GM23338 (cell line): Measurements from ENCODE around the gene STARD13. TPM values are rescaled to one million over a fixed set of nuclear protein-coding genes. Genes with fewer than 3 reads are reported as not detected.

Experiments used
- ATAC-seq: fragments of 200-7000 bp; cut with Tn5 transposase; 3 replicates; pipeline ENCODE4 v1.9.1; 2020
- DNase-seq: peaks from one replicate; pipeline ENCODE4 v3.0.0-alpha.2; 2015; ENCODE audit warnings: low spot score
- H2AFZ ChIP-seq: fragments of 200-600 bp; sonication (generic); 2 replicates; pipeline ENCODE4 v1.8.0; 2016; ENCODE audit warnings: antibody characterized with exemption, mild to moderate bottlenecking, moderate library complexity
- H3F3A ChIP-seq: fragments of 200-600 bp; sonication (generic); replicated peaks from 2 replicates; pipeline ENCODE4 v1.8.0; 2017; ENCODE audit warnings: antibody characterized with exemption, mixed run types, low read depth
- H3K27ac ChIP-seq: fragments of 200-600 bp; sonication (generic); 2 replicates; pipeline ENCODE4 v1.6.1; 2016; ENCODE audit warnings: low read depth
- H3K27me3 ChIP-seq: fragments of 200-600 bp; sonication (generic); 2 replicates; pipeline ENCODE4 v1.8.0; 2016; ENCODE audit warnings: mild to moderate bottlenecking, mixed run types, moderate library complexity; ENCODE audit not compliant: insufficient read depth
- H3K36me3 ChIP-seq: fragments of 200-600 bp; sonication (generic); 2 replicates; pipeline ENCODE4 v1.8.0; 2016; ENCODE audit warnings: mild to moderate bottlenecking; ENCODE audit not compliant: insufficient read depth
- H3K4me1 ChIP-seq: fragments of 200-600 bp; sonication (generic); 2 replicates; pipeline ENCODE4 v1.8.0; 2016; ENCODE audit warnings: mild to moderate bottlenecking, moderate library complexity; ENCODE audit not compliant: insufficient read depth
- H3K4me2 ChIP-seq: fragments of 200-600 bp; sonication (generic); 2 replicates; pipeline ENCODE4 v1.7.1; 2017; ENCODE audit warnings: mixed run types
- H3K4me3 ChIP-seq: fragments of 200-600 bp; sonication (generic); 2 replicates; pipeline ENCODE4 v1.6.1; 2016; ENCODE audit warnings: mixed run types
- H3K79me2 ChIP-seq: fragments of 200-600 bp; sonication (generic); replicated peaks from 2 replicates; pipeline ENCODE4 v1.8.0; 2017; ENCODE audit warnings: mild to moderate bottlenecking; ENCODE audit not compliant: insufficient read depth
- H3K9me2 ChIP-seq: fragments of 200-600 bp; sonication (generic); 2 replicates; pipeline ENCODE4 v1.8.0; 2017; ENCODE audit not compliant: insufficient read depth
- H4K20me1 ChIP-seq: fragments of 200-600 bp; sonication (generic); replicated peaks from 2 replicates; pipeline ENCODE4 v1.8.0; 2017; ENCODE audit warnings: mild to moderate bottlenecking; ENCODE audit not compliant: insufficient read depth
- H3K27ac Mint-ChIP-seq: 2 replicates; pipeline ENCODE4 v1.8.0; 2020; ENCODE audit warnings: inconsistent platforms, mild to moderate bottlenecking, moderate library complexity, mixed read lengths
- H3K27me3 Mint-ChIP-seq: 3 replicates; pipeline ENCODE4 v1.8.0; 2022; ENCODE audit warnings: low read depth, mild to moderate bottlenecking, moderate library complexity, mixed read lengths, inconsistent platforms; ENCODE audit not compliant: insufficient read depth, poor library complexity
- H3K36me3 Mint-ChIP-seq: 3 replicates; pipeline ENCODE4 v1.8.0; 2021; ENCODE audit warnings: low read depth, mild to moderate bottlenecking, inconsistent platforms, moderate library complexity, mixed read lengths
- H3K4me1 Mint-ChIP-seq: 3 replicates; pipeline ENCODE4 v1.8.0; 2020; ENCODE audit warnings: mild to moderate bottlenecking, inconsistent platforms, mixed read lengths
- H3K4me3 Mint-ChIP-seq: 3 replicates; pipeline ENCODE4 v1.8.0; 2021; ENCODE audit warnings: moderate library complexity, mild to moderate bottlenecking, inconsistent platforms, mixed read lengths
- H3K9me3 Mint-ChIP-seq: 3 replicates; pipeline ENCODE4 v1.8.0; 2020; ENCODE audit warnings: moderate library complexity, mild to moderate bottlenecking, inconsistent platforms, mixed read lengths
- EZH2 ChIP-seq: fragments of 200-600 bp; sonication (generic); IDR thresholded peaks from one replicate; pipeline ENCODE4 v1.8.0; 2017; ENCODE audit warnings: antibody characterized with exemption, mild to moderate bottlenecking, low read depth; ENCODE audit not compliant: unreplicated experiment
- JUNB ChIP-seq: IDR thresholded peaks from one replicate; pipeline ENCODE4 v1.6.1; 2016; ENCODE audit warnings: antibody characterized with exemption; ENCODE audit not compliant: unreplicated experiment
- POLR2AphosphoS5 ChIP-seq: IDR thresholded peaks from 2 replicates; pipeline ENCODE4 v1.6.1; 2016; ENCODE audit warnings: antibody characterized with exemption, low read depth
- STAT1 ChIP-seq: IDR thresholded peaks from one replicate; pipeline ENCODE4 v1.6.1; 2016; ENCODE audit warnings: antibody characterized with exemption; ENCODE audit not compliant: unreplicated experiment
- ZNF331 ChIP-seq: fragments of 250-450 bp; sonication (Bioruptor Pico); IDR thresholded peaks from 2 replicates; pipeline ENCODE4 v1.5.0; 2020; ENCODE audit warnings: low read depth, mild to moderate bottlenecking, moderate library complexity
- polyA plus RNA-seq: library from polyadenylated mRNA; unstranded; fragments of >200 nt; fragmentation: Nextera tagmentation; extraction: Ambion mirVana; gene quantifications from 2 replicates; pipeline ENCODE4 v1.2.1, GENCODE V29; 2016
- total RNA-seq: library from RNA; depleted of rRNA; stranded (reverse); fragments of >200 nt; shearing (Covaris generic); gene quantifications from 2 replicates; pipeline ENCODE4 v1.2.3, GENCODE V29; 2014
- TF ChIP-seq, protein P1 (sequence below): fragments of 250-450 bp; sonication (Bioruptor Pico); IDR thresholded peaks from 2 replicates; pipeline ENCODE4 v1.5.0; 2020; ENCODE audit warnings: mild to moderate bottlenecking, moderate library complexity
- TF ChIP-seq, protein P2 (sequence below): IDR thresholded peaks from 2 replicates; pipeline ENCODE4 v1.6.1; 2016; ENCODE audit warnings: antibody characterized with exemption
- TF ChIP-seq, protein P3 (sequence below): IDR thresholded peaks from one replicate; pipeline ENCODE4 v1.6.1; 2018; ENCODE audit warnings: antibody characterized with exemption; ENCODE audit not compliant: unreplicated experiment

The STARD13 gene
- total and polyA plus RNA-seq, 2 experiments from 2014 or later, result 3.2 to 5.2 TPM

DNA sequence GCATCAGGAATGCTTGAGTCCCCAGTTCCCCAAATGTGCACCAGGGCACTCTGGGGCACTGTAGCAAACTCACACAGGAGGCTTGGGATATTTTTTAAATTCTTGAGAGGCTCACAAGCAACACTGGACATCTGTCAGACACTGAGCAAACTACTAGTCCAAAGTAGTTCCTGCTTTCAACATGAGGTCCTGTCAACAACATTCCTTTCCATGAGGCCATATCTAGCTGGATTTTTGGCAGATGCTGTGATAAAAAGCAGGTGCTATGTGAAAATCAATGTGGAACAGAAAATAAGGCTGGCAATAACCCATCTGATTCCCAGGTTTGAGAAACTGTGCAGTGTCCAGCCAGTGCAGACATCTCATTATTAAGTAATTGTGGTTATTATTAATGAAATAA is 50.5 kb downstream of the STARD13 start:
- Mint-ChIP-seq H3K9me3 (peaks cover 20% of the 10 kb centered on the region), H3K27ac (no peak overlapping the region)

GRCh38 chr13:33233547-33233946 is 52.0 kb downstream of the STARD13 start:
- peaks cover 18% of the 10 kb centered on the region for H3K4me1 Mint-ChIP-seq
- Histone ChIP-seq H3K27ac (no peak overlapping the region), H3K36me3 (no peaks in the 10 kb centered on the region), H2AFZ (no peak overlapping the region), H3K9me2 (0 out of 2 replicates have a peak, but pooled peaks cover 4% of the 10 kb centered on the region), H3K4me1 (peaks cover 7% of the 10 kb centered on the region), H3K27me3 (no peaks in the 10 kb centered on the region), H3F3A (no peaks in the 10 kb centered on the region), H4K20me1 (no peaks in the 10 kb centered on the region), H3K4me3 (no peak overlapping the region), H3K4me2 (no peak overlapping the region), H3K79me2 (no peaks in the 10 kb centered on the region)
- H3K9me3 Mint-ChIP-seq, result peaks cover 16% of the 10 kb centered on the region
- no peak overlapping the region for H3K4me3 Mint-ChIP-seq
- peaks cover 2% of the 10 kb centered on the region for H3K27me3 Mint-ChIP-seq
- peaks cover 16% of the 10 kb centered on the region for H3K36me3 Mint-ChIP-seq
- no peak for DNase-seq
- no peak overlapping the region for H3K27ac Mint-ChIP-seq
- no peak for ATAC-seq
- TF ChIP-seq STAT1 (no peak), EZH2 (no peak)
- TF ChIP-seq, protein P1, sequence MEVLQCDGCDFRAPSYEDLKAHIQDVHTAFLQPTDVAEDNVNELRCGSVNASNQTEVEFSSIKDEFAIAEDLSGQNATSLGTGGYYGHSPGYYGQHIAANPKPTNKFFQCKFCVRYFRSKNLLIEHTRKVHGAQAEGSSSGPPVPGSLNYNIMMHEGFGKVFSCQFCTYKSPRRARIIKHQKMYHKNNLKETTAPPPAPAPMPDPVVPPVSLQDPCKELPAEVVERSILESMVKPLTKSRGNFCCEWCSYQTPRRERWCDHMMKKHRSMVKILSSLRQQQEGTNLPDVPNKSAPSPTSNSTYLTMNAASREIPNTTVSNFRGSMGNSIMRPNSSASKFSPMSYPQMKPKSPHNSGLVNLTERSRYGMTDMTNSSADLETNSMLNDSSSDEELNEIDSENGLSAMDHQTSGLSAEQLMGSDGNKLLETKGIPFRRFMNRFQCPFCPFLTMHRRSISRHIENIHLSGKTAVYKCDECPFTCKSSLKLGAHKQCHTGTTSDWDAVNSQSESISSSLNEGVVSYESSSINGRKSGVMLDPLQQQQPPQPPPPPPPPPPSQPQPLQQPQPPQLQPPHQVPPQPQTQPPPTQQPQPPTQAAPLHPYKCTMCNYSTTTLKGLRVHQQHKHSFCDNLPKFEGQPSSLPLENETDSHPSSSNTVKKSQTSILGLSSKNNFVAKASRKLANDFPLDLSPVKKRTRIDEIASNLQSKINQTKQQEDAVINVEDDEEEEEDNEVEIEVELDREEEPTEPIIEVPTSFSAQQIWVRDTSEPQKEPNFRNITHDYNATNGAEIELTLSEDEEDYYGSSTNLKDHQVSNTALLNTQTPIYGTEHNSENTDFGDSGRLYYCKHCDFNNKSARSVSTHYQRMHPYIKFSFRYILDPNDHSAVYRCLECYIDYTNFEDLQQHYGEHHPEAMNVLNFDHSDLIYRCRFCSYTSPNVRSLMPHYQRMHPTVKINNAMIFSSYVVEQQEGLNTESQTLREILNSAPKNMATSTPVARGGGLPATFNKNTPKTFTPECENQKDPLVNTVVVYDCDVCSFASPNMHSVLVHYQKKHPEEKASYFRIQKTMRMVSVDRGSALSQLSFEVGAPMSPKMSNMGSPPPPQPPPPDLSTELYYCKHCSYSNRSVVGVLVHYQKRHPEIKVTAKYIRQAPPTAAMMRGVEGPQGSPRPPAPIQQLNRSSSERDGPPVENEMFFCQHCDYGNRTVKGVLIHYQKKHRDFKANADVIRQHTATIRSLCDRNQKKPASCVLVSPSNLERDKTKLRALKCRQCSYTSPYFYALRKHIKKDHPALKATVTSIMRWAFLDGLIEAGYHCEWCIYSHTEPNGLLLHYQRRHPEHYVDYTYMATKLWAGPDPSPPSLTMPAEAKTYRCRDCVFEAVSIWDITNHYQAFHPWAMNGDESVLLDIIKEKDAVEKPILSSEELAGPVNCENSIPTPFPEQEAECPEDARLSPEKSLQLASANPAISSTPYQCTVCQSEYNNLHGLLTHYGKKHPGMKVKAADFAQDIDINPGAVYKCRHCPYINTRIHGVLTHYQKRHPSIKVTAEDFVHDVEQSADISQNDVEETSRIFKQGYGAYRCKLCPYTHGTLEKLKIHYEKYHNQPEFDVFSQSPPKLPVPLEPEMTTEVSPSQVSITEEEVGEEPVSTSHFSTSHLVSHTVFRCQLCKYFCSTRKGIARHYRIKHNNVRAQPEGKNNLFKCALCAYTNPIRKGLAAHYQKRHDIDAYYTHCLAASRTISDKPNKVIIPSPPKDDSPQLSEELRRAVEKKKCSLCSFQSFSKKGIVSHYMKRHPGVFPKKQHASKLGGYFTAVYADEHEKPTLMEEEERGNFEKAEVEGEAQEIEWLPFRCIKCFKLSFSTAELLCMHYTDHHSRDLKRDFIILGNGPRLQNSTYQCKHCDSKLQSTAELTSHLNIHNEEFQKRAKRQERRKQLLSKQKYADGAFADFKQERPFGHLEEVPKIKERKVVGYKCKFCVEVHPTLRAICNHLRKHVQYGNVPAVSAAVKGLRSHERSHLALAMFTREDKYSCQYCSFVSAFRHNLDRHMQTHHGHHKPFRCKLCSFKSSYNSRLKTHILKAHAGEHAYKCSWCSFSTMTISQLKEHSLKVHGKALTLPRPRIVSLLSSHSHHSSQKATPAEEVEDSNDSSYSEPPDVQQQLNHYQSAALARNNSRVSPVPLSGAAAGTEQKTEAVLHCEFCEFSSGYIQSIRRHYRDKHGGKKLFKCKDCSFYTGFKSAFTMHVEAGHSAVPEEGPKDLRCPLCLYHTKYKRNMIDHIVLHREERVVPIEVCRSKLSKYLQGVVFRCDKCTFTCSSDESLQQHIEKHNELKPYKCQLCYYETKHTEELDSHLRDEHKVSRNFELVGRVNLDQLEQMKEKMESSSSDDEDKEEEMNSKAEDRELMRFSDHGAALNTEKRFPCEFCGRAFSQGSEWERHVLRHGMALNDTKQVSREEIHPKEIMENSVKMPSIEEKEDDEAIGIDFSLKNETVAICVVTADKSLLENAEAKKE (CRISPR knock-in tag), result no peak

More for the DNA sequence above, 50.5 kb downstream of the STARD13 start:
- H3K79me2 ChIP-seq, result no peaks in the 10 kb centered on the region
- Mint-ChIP-seq H3K36me3 (peaks cover 21% of the 10 kb centered on the region), H3K4me3 (no peak overlapping the region), H3K27me3 (peaks cover 2% of the 10 kb centered on the region), H3K4me1 (peaks cover 3% of the 10 kb centered on the region)
- DNase-seq (no peak), ATAC-seq (no peak)
- no peak overlapping the region for H3K4me2 ChIP-seq
- no peak overlapping the region for H2AFZ ChIP-seq
- no peak overlapping the region for H3K27ac ChIP-seq
- H3K4me1 ChIP-seq, result no peaks in the 10 kb centered on the region
- H3F3A ChIP-seq, result no peaks in the 10 kb centered on the region
- no peak overlapping the region for H3K4me3 ChIP-seq
- H3K27me3 ChIP-seq, result no peaks in the 10 kb centered on the region
- no peak for TF ChIP-seq JUNB
- TF ChIP-seq POLR2AphosphoS5, result no peak
- TF ChIP-seq, protein P2, sequence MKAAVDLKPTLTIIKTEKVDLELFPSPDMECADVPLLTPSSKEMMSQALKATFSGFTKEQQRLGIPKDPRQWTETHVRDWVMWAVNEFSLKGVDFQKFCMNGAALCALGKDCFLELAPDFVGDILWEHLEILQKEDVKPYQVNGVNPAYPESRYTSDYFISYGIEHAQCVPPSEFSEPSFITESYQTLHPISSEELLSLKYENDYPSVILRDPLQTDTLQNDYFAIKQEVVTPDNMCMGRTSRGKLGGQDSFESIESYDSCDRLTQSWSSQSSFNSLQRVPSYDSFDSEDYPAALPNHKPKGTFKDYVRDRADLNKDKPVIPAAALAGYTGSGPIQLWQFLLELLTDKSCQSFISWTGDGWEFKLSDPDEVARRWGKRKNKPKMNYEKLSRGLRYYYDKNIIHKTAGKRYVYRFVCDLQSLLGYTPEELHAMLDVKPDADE, result no peak
- TF ChIP-seq STAT1, result no peak
- TF ChIP-seq, protein P3, sequence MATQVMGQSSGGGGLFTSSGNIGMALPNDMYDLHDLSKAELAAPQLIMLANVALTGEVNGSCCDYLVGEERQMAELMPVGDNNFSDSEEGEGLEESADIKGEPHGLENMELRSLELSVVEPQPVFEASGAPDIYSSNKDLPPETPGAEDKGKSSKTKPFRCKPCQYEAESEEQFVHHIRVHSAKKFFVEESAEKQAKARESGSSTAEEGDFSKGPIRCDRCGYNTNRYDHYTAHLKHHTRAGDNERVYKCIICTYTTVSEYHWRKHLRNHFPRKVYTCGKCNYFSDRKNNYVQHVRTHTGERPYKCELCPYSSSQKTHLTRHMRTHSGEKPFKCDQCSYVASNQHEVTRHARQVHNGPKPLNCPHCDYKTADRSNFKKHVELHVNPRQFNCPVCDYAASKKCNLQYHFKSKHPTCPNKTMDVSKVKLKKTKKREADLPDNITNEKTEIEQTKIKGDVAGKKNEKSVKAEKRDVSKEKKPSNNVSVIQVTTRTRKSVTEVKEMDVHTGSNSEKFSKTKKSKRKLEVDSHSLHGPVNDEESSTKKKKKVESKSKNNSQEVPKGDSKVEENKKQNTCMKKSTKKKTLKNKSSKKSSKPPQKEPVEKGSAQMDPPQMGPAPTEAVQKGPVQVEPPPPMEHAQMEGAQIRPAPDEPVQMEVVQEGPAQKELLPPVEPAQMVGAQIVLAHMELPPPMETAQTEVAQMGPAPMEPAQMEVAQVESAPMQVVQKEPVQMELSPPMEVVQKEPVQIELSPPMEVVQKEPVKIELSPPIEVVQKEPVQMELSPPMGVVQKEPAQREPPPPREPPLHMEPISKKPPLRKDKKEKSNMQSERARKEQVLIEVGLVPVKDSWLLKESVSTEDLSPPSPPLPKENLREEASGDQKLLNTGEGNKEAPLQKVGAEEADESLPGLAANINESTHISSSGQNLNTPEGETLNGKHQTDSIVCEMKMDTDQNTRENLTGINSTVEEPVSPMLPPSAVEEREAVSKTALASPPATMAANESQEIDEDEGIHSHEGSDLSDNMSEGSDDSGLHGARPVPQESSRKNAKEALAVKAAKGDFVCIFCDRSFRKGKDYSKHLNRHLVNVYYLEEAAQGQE, result no peak
- no peak for TF ChIP-seq ZNF331 (CRISPR knock-in tag)
- TF ChIP-seq EZH2, result no peak
- H3K36me3 ChIP-seq, result no peaks in the 10 kb centered on the region
- 0 out of 2 replicates have a peak, but pooled peaks cover 7% of the 10 kb centered on the region for H3K9me2 ChIP-seq
- H4K20me1 ChIP-seq, result no peaks in the 10 kb centered on the region
